Activated naive CD8-positive, alpha-beta T cell treated with anti-CD3 and anti-CD28 coated beads for 36 hours (primary cell): ENCODE data around the gene CTIF. TPM values are rescaled to one million over a fixed set of nuclear protein-coding genes. Genes with fewer than 3 reads are reported as not detected.

Experiments used
- DNase-seq: peaks from one replicate; pipeline ENCODE4 v3.0.0; 2021
- H3K27ac Mint-ChIP-seq: one replicate; pipeline ENCODE4 v1.8.0; 2022; ENCODE audit warnings: mild to moderate bottlenecking, moderate library complexity, mixed read lengths
- H3K27me3 Mint-ChIP-seq: one replicate; pipeline ENCODE4 v1.8.0; 2022; ENCODE audit warnings: mild to moderate bottlenecking, mixed read lengths
- H3K36me3 Mint-ChIP-seq: one replicate; pipeline ENCODE4 v1.8.0; 2021; ENCODE audit warnings: mild to moderate bottlenecking, mixed read lengths
- H3K4me1 Mint-ChIP-seq: one replicate; pipeline ENCODE4 v1.8.0; 2021; ENCODE audit warnings: mixed read lengths
- H3K4me3 Mint-ChIP-seq: one replicate; pipeline ENCODE4 v1.8.0; 2022; ENCODE audit warnings: mild to moderate bottlenecking, moderate library complexity, mixed read lengths
- H3K9me3 Mint-ChIP-seq: one replicate; pipeline ENCODE4 v1.8.0; 2022; ENCODE audit warnings: mixed read lengths
- total RNA-seq, 2 experiments: library from RNA; stranded (reverse); gene quantifications; one replicate each; pipeline ENCODE4 v1.2.3, GENCODE V29; 2021

CTIF gene
- total RNA-seq, 2 experiments from 2014 or later = 2.3 to 3.5 TPM

GRCh38 chr18:48741866-48742265 is 203.0 kb downstream of the CTIF start:
- H3K4me3 Mint-ChIP-seq = no peak overlapping the region
- H3K9me3 Mint-ChIP-seq = no peaks in the 10 kb centered on the region
- H3K27me3 Mint-ChIP-seq = no peaks in the 10 kb centered on the region
- no peak for DNase-seq
- H3K36me3 Mint-ChIP-seq = no peaks in the 10 kb centered on the region
- H3K27ac Mint-ChIP-seq = no peak overlapping the region
- no peaks in the 10 kb centered on the region for H3K4me1 Mint-ChIP-seq

- Mint-ChIP-seq H3K4me1 (no peaks in the 10 kb centered on the region), H3K4me3 (no peak overlapping the region), H3K36me3 (no peaks in the 10 kb centered on the region), H3K9me3 (no peaks in the 10 kb centered on the region), H3K27me3 (no peaks in the 10 kb centered on the region), H3K27ac (no peak overlapping the region)
- no peak for DNase-seq
Observed at GRCh38 chr18:48742304-48742703, 203.5 kb downstream of the CTIF start.

GRCh38 chr18:48742706-48743475 is 204.1 kb downstream of the CTIF start:
- Mint-ChIP-seq H3K27ac (no peak overlapping the region), H3K4me1 (no peaks in the 10 kb centered on the region), H3K27me3 (no peaks in the 10 kb centered on the region), H3K9me3 (no peaks in the 10 kb centered on the region), H3K36me3 (no peaks in the 10 kb centered on the region), H3K4me3 (no peak overlapping the region)
- no peak for DNase-seq

GRCh38 chr18:48743886-48744285 is 205.1 kb downstream of the CTIF start:
- H3K27ac Mint-ChIP-seq = no peak overlapping the region

GRCh38 chr18:48745293-48745692 is 206.5 kb downstream of the CTIF start:
- DNase-seq = no peak
- Mint-ChIP-seq H3K9me3 (no peaks in the 10 kb centered on the region), H3K4me3 (no peak overlapping the region), H3K4me1 (no peaks in the 10 kb centered on the region), H3K27me3 (no peaks in the 10 kb centered on the region), H3K27ac (no peak overlapping the region), H3K36me3 (no peaks in the 10 kb centered on the region)

More at GRCh38 chr18:48743886-48744285, 205.1 kb downstream of the CTIF start:
- Mint-ChIP-seq H3K4me3 (no peak overlapping the region), H3K4me1 (no peaks in the 10 kb centered on the region), H3K9me3 (no peaks in the 10 kb centered on the region), H3K36me3 (no peaks in the 10 kb centered on the region), H3K27me3 (no peaks in the 10 kb centered on the region)
- DNase-seq = no peak

- H3K9me3 Mint-ChIP-seq = no peaks in the 10 kb centered on the region
- no peaks in the 10 kb centered on the region for H3K36me3 Mint-ChIP-seq
- H3K4me1 Mint-ChIP-seq = no peaks in the 10 kb centered on the region
- no peak overlapping the region for H3K4me3 Mint-ChIP-seq
- no peak overlapping the region for H3K27ac Mint-ChIP-seq
- no peaks in the 10 kb centered on the region for H3K27me3 Mint-ChIP-seq
- no peak for DNase-seq
Observed at GRCh38 chr18:48749768-48750167, 210.9 kb downstream of the CTIF start.

GRCh38 chr18:48750485-48751175 is 211.8 kb downstream of the CTIF start:
- no peaks in the 10 kb centered on the region for H3K9me3 Mint-ChIP-seq

GRCh38 chr18:48751727-48752468 is 213.1 kb downstream of the CTIF start:
- Mint-ChIP-seq H3K4me3 (no peak overlapping the region), H3K27ac (no peak overlapping the region), H3K9me3 (no peaks in the 10 kb centered on the region), H3K4me1 (no peaks in the 10 kb centered on the region), H3K27me3 (no peaks in the 10 kb centered on the region), H3K36me3 (no peaks in the 10 kb centered on the region)
- DNase-seq = no peak

More at GRCh38 chr18:48750485-48751175, 211.8 kb downstream of the CTIF start:
- Mint-ChIP-seq H3K27me3 (no peaks in the 10 kb centered on the region), H3K27ac (no peak overlapping the region), H3K4me1 (no peaks in the 10 kb centered on the region), H3K4me3 (no peak overlapping the region), H3K36me3 (no peaks in the 10 kb centered on the region)
- no peak for DNase-seq

- Mint-ChIP-seq H3K4me3 (no peak overlapping the region), H3K36me3 (no peaks in the 10 kb centered on the region), H3K27ac (no peak overlapping the region), H3K9me3 (no peaks in the 10 kb centered on the region), H3K4me1 (no peaks in the 10 kb centered on the region), H3K27me3 (no peaks in the 10 kb centered on the region)
- no peak for DNase-seq
Observed at GRCh38 chr18:48752478-48752877, 213.6 kb downstream of the CTIF start.

GRCh38 chr18:48752928-48753327 is 214.1 kb downstream of the CTIF start:
- H3K4me3 Mint-ChIP-seq = no peak overlapping the region
- H3K36me3 Mint-ChIP-seq = no peaks in the 10 kb centered on the region
- DNase-seq = no peak
- no peaks in the 10 kb centered on the region for H3K4me1 Mint-ChIP-seq
- no peaks in the 10 kb centered on the region for H3K9me3 Mint-ChIP-seq
- no peak overlapping the region for H3K27ac Mint-ChIP-seq
- no peaks in the 10 kb centered on the region for H3K27me3 Mint-ChIP-seq

GRCh38 chr18:48753691-48754090 is 214.9 kb downstream of the CTIF start:
- DNase-seq = no peak
- Mint-ChIP-seq H3K27me3 (no peaks in the 10 kb centered on the region), H3K4me1 (no peaks in the 10 kb centered on the region)

GRCh38 chr18:48754559-48754958 is 215.7 kb downstream of the CTIF start:
- H3K9me3 Mint-ChIP-seq = no peaks in the 10 kb centered on the region
- H3K4me1 Mint-ChIP-seq = no peaks in the 10 kb centered on the region
- DNase-seq = no peak
- H3K27ac Mint-ChIP-seq = no peak overlapping the region
- H3K36me3 Mint-ChIP-seq = no peaks in the 10 kb centered on the region
- H3K4me3 Mint-ChIP-seq = no peak overlapping the region
- no peaks in the 10 kb centered on the region for H3K27me3 Mint-ChIP-seq

More at GRCh38 chr18:48753691-48754090, 214.9 kb downstream of the CTIF start:
- Mint-ChIP-seq H3K36me3 (no peaks in the 10 kb centered on the region), H3K27ac (no peak overlapping the region), H3K4me3 (no peak overlapping the region), H3K9me3 (no peaks in the 10 kb centered on the region)

- DNase-seq = no peak
- Mint-ChIP-seq H3K4me1 (no peaks in the 10 kb centered on the region), H3K27ac (no peak overlapping the region), H3K4me3 (no peak overlapping the region), H3K27me3 (no peaks in the 10 kb centered on the region), H3K36me3 (no peaks in the 10 kb centered on the region), H3K9me3 (no peaks in the 10 kb centered on the region)
Observed at GRCh38 chr18:48754993-48755473, 216.2 kb downstream of the CTIF start.

GRCh38 chr18:48756511-48757226 is 217.8 kb downstream of the CTIF start:
- no peaks in the 10 kb centered on the region for H3K27me3 Mint-ChIP-seq
- H3K9me3 Mint-ChIP-seq = no peaks in the 10 kb centered on the region
- no peak for DNase-seq
- no peak overlapping the region for H3K27ac Mint-ChIP-seq
- no peaks in the 10 kb centered on the region for H3K36me3 Mint-ChIP-seq
- no peak overlapping the region for H3K4me3 Mint-ChIP-seq
- no peaks in the 10 kb centered on the region for H3K4me1 Mint-ChIP-seq

- no peak for DNase-seq
- no peaks in the 10 kb centered on the region for H3K36me3 Mint-ChIP-seq
- no peaks in the 10 kb centered on the region for H3K4me1 Mint-ChIP-seq
- no peak overlapping the region for H3K27ac Mint-ChIP-seq
- H3K27me3 Mint-ChIP-seq = no peaks in the 10 kb centered on the region
- no peak overlapping the region for H3K4me3 Mint-ChIP-seq
- H3K9me3 Mint-ChIP-seq = no peaks in the 10 kb centered on the region
Observed at GRCh38 chr18:48757367-48757766, 218.5 kb downstream of the CTIF start.
